ENCODE results near the gene GRIN2A.

GRIN2A gene

GRCh38 chr16:9805109-9805508 is 377.1 kb downstream of the GRIN2A start:
- no peak for DNase-seq

DNA sequence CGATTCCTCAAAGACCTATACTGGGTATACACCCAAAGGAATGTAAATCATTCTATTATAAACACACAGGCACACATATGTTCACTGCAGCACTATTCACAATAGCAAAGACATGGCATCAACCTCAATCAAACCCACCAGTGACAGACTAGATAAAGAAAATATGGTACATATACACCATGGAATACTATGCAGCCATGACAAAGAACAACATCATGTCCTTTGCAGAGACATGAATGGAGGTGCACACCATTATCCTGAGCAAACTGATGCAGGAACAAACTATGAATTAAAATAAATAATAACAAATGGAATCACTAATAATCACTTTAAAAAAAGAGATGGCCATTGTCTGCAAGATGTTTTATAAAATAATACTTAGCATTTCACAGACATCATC is 380.1 kb downstream of the GRIN2A start:
- no peak for DNase-seq

DNA sequence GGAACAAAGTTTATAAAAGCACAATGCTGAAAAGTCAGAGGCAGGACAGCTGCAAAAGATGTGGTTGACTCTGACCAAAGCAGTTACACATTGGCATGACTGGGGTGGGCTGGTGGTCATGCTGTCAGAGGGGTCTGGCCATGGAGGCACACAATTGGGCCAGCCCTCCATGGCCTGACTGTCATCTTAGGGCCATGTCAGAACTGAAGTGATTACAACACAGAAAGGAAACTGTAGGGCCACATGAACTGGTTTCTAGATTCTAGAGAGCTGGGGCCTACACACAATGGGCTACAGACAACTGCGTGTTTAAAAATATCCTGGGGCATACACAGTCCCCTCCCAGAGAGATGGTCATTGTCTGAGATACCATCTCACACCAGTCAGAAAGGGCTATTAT is 380.6 kb downstream of the GRIN2A start:
- no peak for DNase-seq

GRCh38 chr16:9800186-9800738 is 382.0 kb downstream of the GRIN2A start:
- DNase-seq, result no peak

DNA sequence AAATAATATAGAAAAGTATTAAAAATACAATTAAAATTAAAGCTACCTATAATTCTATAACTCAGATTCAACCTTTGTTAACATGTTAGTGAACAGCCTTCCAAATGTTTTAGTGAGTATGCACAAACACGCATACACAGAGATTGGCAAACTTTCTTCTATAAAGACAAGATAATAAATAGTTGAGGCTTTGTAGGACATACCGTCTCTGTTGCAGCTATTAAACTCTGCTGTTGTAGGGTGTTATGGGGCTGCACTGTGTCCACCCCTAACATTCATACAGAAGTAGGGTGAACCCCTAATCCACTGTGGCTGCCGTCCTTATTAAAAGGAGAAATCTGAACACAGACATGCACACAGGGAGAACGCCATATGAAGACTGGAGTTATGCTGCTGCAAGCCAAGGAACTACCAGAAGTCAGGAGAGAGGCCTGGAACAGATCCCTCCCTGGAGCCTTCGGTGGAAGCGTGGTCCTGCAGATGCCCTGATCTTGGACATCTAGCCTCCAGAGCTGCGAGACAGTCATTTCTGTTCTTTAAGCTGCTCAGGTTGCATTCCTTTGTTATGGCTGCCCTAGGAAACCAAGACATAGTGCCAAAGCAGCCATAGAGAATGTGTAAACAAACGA is 383.2 kb downstream of the GRIN2A start:
- DNase-seq, result no peak

GRCh38 chr16:9798474-9798873 is 383.8 kb downstream of the GRIN2A start:
- DNase-seq, result no peak

- DNase-seq, result no peak
Measured at GRCh38 chr16:9797306-9797705, 384.9 kb downstream of the GRIN2A start.

GRCh38 chr16:9793623-9794022 is 388.6 kb downstream of the GRIN2A start:
- DNase-seq, result no peak

DNA sequence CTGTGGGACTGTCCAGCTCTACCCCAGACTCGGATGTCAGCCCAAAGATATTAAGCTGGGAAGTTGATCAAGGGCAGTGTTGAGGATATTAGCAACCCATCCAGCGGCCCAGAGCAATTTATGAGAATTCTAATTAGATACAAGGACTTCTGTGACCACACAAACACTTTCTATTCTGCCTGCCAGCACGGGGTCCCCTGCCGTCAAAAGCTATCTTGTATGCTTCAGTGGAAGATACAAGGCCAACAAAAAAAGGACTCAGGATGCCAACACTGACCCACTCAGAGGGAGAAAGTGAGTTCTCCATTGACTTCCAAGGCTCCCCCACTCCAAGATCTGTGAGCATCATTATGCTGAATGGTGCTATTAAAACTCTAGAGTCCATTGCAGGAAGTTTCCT is 390.7 kb downstream of the GRIN2A start:
- DNase-seq, result no peak

GRCh38 chr16:9790199-9790598 is 392.0 kb downstream of the GRIN2A start:
- no peak for DNase-seq

- DNase-seq, result no peak
Measured at GRCh38 chr16:9787717-9788116, 394.5 kb downstream of the GRIN2A start.

DNA sequence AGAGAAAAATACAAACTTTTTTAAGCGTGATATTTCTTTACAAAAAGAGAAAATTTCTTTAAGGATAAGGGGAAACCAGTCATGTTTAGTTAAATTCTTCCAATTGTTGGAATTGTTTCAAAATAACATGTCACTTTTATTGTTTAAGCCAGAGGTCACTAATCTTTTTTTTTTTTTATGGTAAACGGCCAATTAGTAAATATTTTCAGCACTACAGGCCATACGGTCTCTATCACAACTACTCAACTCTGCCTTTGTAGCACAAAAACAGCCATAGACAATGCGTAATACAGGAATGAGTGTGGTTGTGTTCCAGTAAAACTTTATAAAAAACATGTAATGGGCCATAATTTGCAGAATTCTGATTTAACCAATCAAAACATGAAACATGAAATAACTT is 401.4 kb downstream of the GRIN2A start:
- DNase-seq, result no peak

DNA sequence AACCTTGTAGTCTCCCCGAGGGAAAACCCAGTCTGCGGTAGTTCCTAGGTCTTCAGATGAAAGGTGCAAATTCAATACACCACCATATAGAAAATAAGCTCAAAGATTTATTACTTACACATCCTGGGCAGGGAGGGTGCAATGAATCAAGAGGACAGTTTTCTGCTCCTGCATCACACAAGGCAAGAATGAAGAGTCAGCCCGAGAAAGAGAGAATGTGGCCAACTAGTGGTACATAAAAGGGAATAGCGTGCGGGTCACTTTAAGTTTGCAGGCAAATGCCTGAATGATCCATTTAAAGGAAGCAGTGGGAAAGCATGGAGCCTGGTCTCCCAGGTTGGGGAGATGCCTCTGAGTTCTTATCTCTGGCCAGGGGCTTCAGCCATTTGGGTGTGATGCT is 403.4 kb downstream of the GRIN2A start:
- no peak for DNase-seq

DNA sequence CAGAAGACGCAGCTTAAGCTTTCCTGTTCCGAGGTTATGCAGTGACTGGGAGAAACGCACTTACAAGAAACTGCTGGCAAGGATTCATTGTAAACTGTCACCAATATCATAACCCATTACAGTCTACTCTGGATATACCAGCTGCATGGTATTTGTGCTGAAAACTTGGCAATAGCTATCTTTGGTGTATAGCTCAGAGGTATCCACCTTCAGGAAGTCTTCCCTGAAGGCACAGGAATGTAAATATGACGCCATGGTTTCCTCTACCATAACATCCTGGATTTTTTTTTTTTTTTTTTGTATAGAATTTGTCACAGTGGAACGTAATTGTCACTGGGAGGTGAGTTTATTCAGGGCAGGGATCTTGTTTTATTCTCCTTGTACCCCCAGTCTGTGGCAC is 406.2 kb downstream of the GRIN2A start:
- no peak for DNase-seq

DNA sequence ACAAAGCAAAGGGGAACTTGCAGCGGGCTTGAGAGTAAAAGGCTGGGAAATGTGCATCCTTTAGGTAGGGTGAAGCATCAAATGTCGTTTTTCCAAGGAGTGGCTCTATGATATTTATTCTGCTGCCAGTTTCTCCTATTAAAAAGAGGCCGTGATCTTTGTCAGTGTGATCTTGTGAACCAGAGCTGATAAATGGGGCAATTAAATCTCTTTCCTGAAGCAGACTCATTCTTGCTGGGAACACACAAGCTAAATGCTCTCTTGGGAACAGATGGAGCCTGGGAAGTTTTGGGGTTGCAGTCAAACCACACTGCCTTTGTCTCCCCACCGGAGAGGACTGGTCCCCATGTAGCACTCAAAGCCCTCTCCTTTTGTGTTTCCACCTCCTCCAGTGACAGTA is 408.9 kb downstream of the GRIN2A start:
- DNase-seq, result no peak

- DNase-seq, result no peak
Measured at GRCh38 chr16:9772526-9773225, 409.6 kb downstream of the GRIN2A start.

GRCh38 chr16:9766891-9767290 is 415.3 kb downstream of the GRIN2A start:
- no peak for DNase-seq

DNA sequence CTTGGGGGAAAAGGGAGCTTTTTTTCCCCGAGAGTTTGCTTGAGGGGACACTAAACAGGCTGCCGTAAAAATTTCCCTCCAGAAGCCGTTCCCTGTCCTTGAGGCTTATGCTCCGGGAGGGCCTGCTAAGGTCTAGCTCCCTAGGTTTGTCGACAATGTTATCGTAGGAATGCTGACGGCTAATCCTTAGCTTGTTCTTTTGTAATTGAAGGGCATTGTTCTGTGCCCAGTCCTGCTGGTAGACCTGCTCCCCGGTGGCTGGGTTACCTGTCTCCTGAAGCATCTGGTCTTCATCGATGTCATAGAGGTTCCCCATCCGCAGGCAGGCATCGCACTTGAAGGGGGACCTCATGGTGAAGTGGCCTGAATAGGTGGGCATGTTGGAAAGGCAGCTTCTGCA is 418.7 kb downstream of the GRIN2A start:
- DNase-seq, result no peak

GRCh38 chr16:9761870-9762269 is 420.4 kb downstream of the GRIN2A start:
- no peak for DNase-seq

- DNase-seq, result no peak
Measured at GRCh38 chr16:9757687-9758086, 424.5 kb downstream of the GRIN2A start.

GRCh38 chr16:9756434-9756833 is 425.8 kb downstream of the GRIN2A start:
- DNase-seq, result no peak

- DNase-seq, result no peak
Measured at GRCh38 chr16:9755081-9755480, 427.1 kb downstream of the GRIN2A start.

DNA sequence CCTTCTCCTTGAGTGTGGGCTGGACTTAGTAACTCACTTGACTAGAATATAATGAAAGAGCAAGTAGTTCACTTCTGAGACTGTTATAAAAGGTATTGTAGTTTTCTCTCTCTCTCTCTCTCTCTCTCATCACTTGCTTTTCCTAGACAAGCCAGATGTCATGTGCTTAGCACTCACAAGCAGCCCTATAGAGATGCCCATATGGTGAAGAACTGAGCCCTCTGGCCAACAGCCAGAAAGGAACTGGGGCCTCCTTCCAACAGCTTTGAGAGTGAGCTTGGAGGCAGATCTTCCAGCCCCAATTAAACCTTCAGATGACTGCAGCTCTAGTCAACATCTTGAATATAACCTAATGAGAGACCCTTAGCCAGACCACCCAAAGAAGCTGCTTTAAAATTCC is 440.5 kb downstream of the GRIN2A start:
- DNase-seq, result no peak

DNA sequence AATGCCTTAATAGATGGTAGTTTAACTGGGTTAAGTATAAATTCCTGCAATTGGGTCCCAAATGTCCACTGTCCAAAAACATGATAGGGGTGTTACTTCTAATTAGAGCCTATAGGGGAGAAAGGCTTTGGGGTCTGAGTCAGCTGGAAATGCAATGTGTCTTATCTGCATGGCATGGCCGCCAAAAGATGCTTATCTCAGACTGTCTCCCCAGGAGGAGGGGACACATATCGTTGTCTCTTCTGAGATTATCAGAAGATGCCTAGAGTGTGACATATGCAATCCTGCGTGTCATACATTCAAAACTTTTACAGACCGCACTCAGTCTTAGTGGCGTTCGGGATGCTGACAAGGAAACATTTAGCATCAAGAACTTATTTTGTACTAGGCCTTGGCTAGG is 442.9 kb downstream of the GRIN2A start:
- DNase-seq, result no peak

DNA sequence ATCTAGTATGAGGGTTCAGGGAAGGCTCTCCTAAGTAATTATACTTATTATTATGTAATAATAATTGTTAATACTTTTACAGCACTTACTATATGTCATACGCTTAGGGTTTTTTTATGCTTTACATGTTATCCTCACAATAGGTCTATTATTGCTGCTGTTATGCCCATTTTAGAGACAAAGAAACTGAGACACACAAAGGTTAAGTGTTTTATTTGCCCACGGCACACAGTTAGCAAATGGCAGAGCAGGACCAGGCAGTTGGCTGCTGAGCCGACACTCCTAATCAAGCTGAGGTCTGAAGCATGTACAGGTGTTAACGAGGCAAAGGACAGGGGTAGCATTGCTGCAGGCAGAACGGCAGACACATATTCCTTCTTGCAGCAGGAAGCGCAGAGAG is 443.5 kb downstream of the GRIN2A start:
- no peak for DNase-seq

Measured in T-helper 2 cell (primary cell).